ENCODE measurements around the gene SMYD1. TPM values are rescaled to one million over a fixed set of nuclear protein-coding genes. Genes with fewer than 3 reads are reported as not detected.

Gene SMYD1
- total RNA-seq, 2 experiments from 2014 or later: not detected

- ChIA-PET CTCF (interaction anchor here (0.8 kb wide), 1 partner anchor 87 kb away, joined by 4 read pairs; no protein-coding TSS in a partner anchor), POLR2A (no interaction called here)
- ATAC-seq (no peak), DNase-seq (no peak)
- H3K27me3 Mint-ChIP-seq: peaks cover 10% of the 10 kb centered on the region
- intact Hi-C loops (cut with DNase I, micrococcal nuclease): no loop called here
- no peak overlapping the region for H3K27ac Mint-ChIP-seq
- H3K9me3 Mint-ChIP-seq (ENCODE audit: low read depth): peaks cover 14% of the 10 kb centered on the region
- H3K4me1 Mint-ChIP-seq: no peaks in the 10 kb centered on the region
- H3K36me3 Mint-ChIP-seq (ENCODE audit: low read depth): peaks cover 8% of the 10 kb centered on the region
- H3K4me3 Mint-ChIP-seq: no peak overlapping the region
These were observed 81.4 kb downstream of the SMYD1 start for GRCh38 chr2:88148929-88149438.

GRCh38 chr2:88159481-88159880, 91.9 kb downstream of the SMYD1 start:
- ATAC-seq: no peak
- Mint-ChIP-seq H3K27ac (no peak overlapping the region), H3K27me3 (peaks cover 4% of the 10 kb centered on the region), H3K4me1 (no peaks in the 10 kb centered on the region), H3K4me3 (no peak overlapping the region), H3K9me3 (ENCODE audit: low read depth) (no peaks in the 10 kb centered on the region), H3K36me3 (ENCODE audit: low read depth) (no peaks in the 10 kb centered on the region)
- CTCF ChIA-PET: interaction anchor here (0.6 to 3.4 kb wide), 9 partner anchors 13 to 149 kb away, joined by 3 to 78 read pairs (median 5); no protein-coding TSS in a partner anchor
- intact Hi-C loops (cut with DNase I, micrococcal nuclease): no loop called here
- no peak for DNase-seq
- POLR2A ChIA-PET: no interaction called here

GRCh38 chr2:88159955-88160415, 92.4 kb downstream of the SMYD1 start:
- Mint-ChIP-seq H3K27me3 (peaks cover 3% of the 10 kb centered on the region), H3K4me3 (no peak overlapping the region), H3K27ac (no peak overlapping the region), H3K4me1 (no peaks in the 10 kb centered on the region), H3K36me3 (ENCODE audit: low read depth) (no peaks in the 10 kb centered on the region), H3K9me3 (ENCODE audit: low read depth) (no peaks in the 10 kb centered on the region)
- ATAC-seq: peak; percentile 58
- intact Hi-C loops (cut with DNase I, micrococcal nuclease): loop anchor here (1.0 to 5.0 kb wide), 5 partner anchors 99 to 159 kb away; partner anchors contain the start of gene RNU2-63P (in 2 of the 2)
- DNase-seq: peak; percentile 67
- CTCF ChIA-PET: interaction anchor here (0.7 to 3.4 kb wide), 9 partner anchors 10 to 150 kb away, joined by 3 to 78 read pairs (median 4); partner anchors contain the start of gene THNSL2
- POLR2A ChIA-PET: interaction anchor here (0.5 to 0.7 kb wide), 2 partner anchors 14 to 100 kb away, joined by 3 to 4 read pairs; no protein-coding TSS in a partner anchor

GRCh38 chr2:88160517-88160916, 92.9 kb downstream of the SMYD1 start:
- POLR2A ChIA-PET: interaction anchor here (0.5 to 0.7 kb wide), 2 partner anchors 15 to 100 kb away, joined by 3 to 4 read pairs; no protein-coding TSS in a partner anchor
- no peaks in the 10 kb centered on the region for H3K4me1 Mint-ChIP-seq
- no peak for DNase-seq
- H3K36me3 Mint-ChIP-seq (ENCODE audit: low read depth): no peaks in the 10 kb centered on the region
- H3K27me3 Mint-ChIP-seq: peaks cover 3% of the 10 kb centered on the region
- ATAC-seq: no peak
- H3K9me3 Mint-ChIP-seq (ENCODE audit: low read depth): no peaks in the 10 kb centered on the region
- H3K27ac Mint-ChIP-seq: no peak overlapping the region
- H3K4me3 Mint-ChIP-seq: no peak overlapping the region
- intact Hi-C loops (cut with DNase I, micrococcal nuclease): loop anchor here (1.0 to 5.0 kb wide), 5 partner anchors 100 to 160 kb away; partner anchors contain the start of gene RNU2-63P (in 2 of the 2)
- CTCF ChIA-PET: interaction anchor here (1.0 to 3.4 kb wide), 6 partner anchors 10 to 121 kb away, joined by 3 to 78 read pairs (median 5); partner anchors contain the start of gene THNSL2

GRCh38 chr2:88161446-88162244, 94.0 kb downstream of the SMYD1 start:
- ChIA-PET CTCF (interaction anchor here (1.2 to 3.4 kb wide), 3 partner anchors 18 to 101 kb away, joined by 3 to 78 read pairs (median 17); no protein-coding TSS in a partner anchor), POLR2A (no interaction called here)
- DNase-seq: no peak
- H3K4me1 Mint-ChIP-seq: no peaks in the 10 kb centered on the region
- no peak for ATAC-seq
- H3K4me3 Mint-ChIP-seq: no peak overlapping the region
- intact Hi-C loops (cut with DNase I, micrococcal nuclease): loop anchor here (2.0 to 5.0 kb wide), 3 partner anchors 101 to 161 kb away; partner anchors contain the start of gene RNU2-63P (in 1 of the 2)
- no peak overlapping the region for H3K27ac Mint-ChIP-seq
- H3K36me3 Mint-ChIP-seq (ENCODE audit: low read depth): no peaks in the 10 kb centered on the region
- no peaks in the 10 kb centered on the region for H3K9me3 Mint-ChIP-seq (ENCODE audit: low read depth)
- peaks cover 3% of the 10 kb centered on the region for H3K27me3 Mint-ChIP-seq

Small RNA genes within 50 kb of the gene (microRNA-seq; reads per million reads assigned to microRNA genes)
- gene MIR4780 (ENCODE audit: borderline replicate concordance): not detected

Other genes with a start within 250 kb of the SMYD1 start
- gene RGPD2, start 242.0 kb upstream of the SMYD1 start, total RNA-seq: under 1 TPM; 0.73 to 0.77 TPM
- 1 to 10 TPM; 1.7 to 8.5 TPM for gene RNU2-63P, start 51.3 kb upstream of the SMYD1 start, total RNA-seq
- 10 to 100 TPM; 11.5 to 12.9 TPM for gene KRCC1, start 12.0 kb upstream of the SMYD1 start, total RNA-seq
- gene FABP1, start 60.2 kb downstream of the SMYD1 start, total RNA-seq: not detected
- gene THNSL2, start 102.5 kb downstream of the SMYD1 start, total RNA-seq: under 1 TPM; 0.26 to 0.71 TPM